GM18519 (cell line): ENCODE data around the gene CHD1.
"Not testable (repeated sequence)": the region's sequence is repeated elsewhere in the genome, so short reads cannot be mapped to it uniquely, and the experiment has no call there.

Source experiments
- ATAC-seq: cut with Tn5 transposase; IDR thresholded peaks from one replicate; pipeline ENCODE4 v1.9.1; 2021; ENCODE audit warnings: mild to moderate bottlenecking, moderate library complexity; ENCODE audit not compliant: unreplicated experiment, low FRiP score

CHD1 gene

GRCh38 chr5:98928873-98929709, at the start of gene CHD1:
Gene CHD1, minus strand, starts transcription at chr5:98929007. Its CDS starts 2,621 bp downstream, at chr5:98926386.
- peak; percentile 65 for ATAC-seq

GRCh38 chr5:98978528-98978927, 49.7 kb upstream of the CHD1 start:
- no peak for ATAC-seq

- no peak for ATAC-seq
These were observed 48.9 kb upstream of the CHD1 start for GRCh38 chr5:98977723-98978122.

- ATAC-seq, result peak; percentile 93
These were observed 47.0 kb upstream of the CHD1 start for GRCh38 chr5:98975682-98976407.

- ATAC-seq, result no peak
These were observed 46.4 kb upstream of the CHD1 start for GRCh38 chr5:98975223-98975622.

GRCh38 chr5:98969400-98969799, 40.6 kb upstream of the CHD1 start:
- no peak for ATAC-seq

- no peak for ATAC-seq
These were observed 39.3 kb upstream of the CHD1 start for GRCh38 chr5:98968056-98968564.

- no peak for ATAC-seq
These were observed 36.4 kb upstream of the CHD1 start for GRCh38 chr5:98965226-98965625.

GRCh38 chr5:98964621-98965020, 35.8 kb upstream of the CHD1 start:
- no peak for ATAC-seq

- ATAC-seq, result no peak
These were observed 34.2 kb upstream of the CHD1 start for GRCh38 chr5:98963019-98963418.

GRCh38 chr5:98962587-98962986, 33.8 kb upstream of the CHD1 start:
- no peak for ATAC-seq

GRCh38 chr5:98961665-98962344, 33.0 kb upstream of the CHD1 start:
- ATAC-seq, result no peak

- ATAC-seq, result no peak
These were observed 28.5 kb upstream of the CHD1 start for GRCh38 chr5:98957307-98957706.

GRCh38 chr5:98955888-98956287, 27.1 kb upstream of the CHD1 start:
- not testable (repeated sequence) for ATAC-seq

GRCh38 chr5:98955471-98955870, 26.7 kb upstream of the CHD1 start:
- not testable (repeated sequence) for ATAC-seq

GRCh38 chr5:98954392-98955028, 25.7 kb upstream of the CHD1 start:
- ATAC-seq, result no peak

- no peak for ATAC-seq
These were observed 14.0 kb upstream of the CHD1 start for GRCh38 chr5:98942847-98943246.

- no peak for ATAC-seq
These were observed 12.5 kb upstream of the CHD1 start for GRCh38 chr5:98941131-98941883.

- ATAC-seq, result no peak
These were observed 11.8 kb upstream of the CHD1 start for GRCh38 chr5:98940581-98940980.

GRCh38 chr5:98938464-98938863, 9.7 kb upstream of the CHD1 start:
- no peak for ATAC-seq
